ENCODE measurements around the gene SLC12A9.
"Not testable (repeated sequence)": the region's sequence is repeated elsewhere in the genome, so short reads cannot be mapped to it uniquely, and the experiment has no call there.

The SLC12A9 gene

GRCh38 chr7:100825215-100825671, 27.3 kb upstream of the SLC12A9 start:
- in situ Hi-C loops (cut with MboI; ENCODE audit: low sequenced_read_pairs), result no loop called here

DNA sequence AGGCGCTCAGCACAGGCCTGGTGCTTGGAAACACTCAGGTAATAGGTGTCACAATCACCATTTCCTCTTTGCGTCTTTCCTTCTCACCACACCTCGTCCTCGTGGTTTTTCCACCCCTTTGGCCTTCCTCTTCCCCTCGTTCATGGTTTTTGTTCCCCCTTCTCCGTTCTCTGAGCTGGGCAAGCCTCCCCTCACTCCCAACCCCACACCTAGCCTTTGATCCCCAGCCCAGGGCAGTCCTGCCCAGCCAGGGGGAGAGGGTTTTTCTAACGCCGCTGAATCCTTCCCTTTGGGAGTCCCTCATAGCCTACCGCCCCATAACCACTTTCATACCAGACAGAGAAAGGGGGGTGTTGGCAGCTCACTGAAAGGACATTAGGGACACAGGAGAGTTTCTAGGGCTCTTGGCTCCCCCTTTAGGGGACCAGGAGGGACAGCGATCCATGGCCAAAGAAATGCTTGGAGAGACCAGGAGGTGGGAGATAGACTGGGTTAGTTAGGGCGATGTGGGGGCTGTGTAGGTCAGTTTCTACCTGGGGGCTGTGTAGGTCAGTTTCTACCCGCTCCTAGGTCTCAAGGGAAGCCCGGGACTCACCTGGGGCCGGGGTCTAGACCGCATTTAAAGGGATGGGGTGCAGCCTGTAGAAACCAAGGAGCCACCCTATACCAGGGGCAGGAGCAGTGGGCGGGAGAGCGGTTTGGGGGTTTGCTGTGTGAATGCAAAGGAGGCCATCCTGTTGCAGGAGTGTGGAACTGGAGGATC, 26.6 kb upstream of the SLC12A9 start:
- in situ Hi-C loops (cut with MboI; ENCODE audit: low sequenced_read_pairs), result no loop called here

DNA sequence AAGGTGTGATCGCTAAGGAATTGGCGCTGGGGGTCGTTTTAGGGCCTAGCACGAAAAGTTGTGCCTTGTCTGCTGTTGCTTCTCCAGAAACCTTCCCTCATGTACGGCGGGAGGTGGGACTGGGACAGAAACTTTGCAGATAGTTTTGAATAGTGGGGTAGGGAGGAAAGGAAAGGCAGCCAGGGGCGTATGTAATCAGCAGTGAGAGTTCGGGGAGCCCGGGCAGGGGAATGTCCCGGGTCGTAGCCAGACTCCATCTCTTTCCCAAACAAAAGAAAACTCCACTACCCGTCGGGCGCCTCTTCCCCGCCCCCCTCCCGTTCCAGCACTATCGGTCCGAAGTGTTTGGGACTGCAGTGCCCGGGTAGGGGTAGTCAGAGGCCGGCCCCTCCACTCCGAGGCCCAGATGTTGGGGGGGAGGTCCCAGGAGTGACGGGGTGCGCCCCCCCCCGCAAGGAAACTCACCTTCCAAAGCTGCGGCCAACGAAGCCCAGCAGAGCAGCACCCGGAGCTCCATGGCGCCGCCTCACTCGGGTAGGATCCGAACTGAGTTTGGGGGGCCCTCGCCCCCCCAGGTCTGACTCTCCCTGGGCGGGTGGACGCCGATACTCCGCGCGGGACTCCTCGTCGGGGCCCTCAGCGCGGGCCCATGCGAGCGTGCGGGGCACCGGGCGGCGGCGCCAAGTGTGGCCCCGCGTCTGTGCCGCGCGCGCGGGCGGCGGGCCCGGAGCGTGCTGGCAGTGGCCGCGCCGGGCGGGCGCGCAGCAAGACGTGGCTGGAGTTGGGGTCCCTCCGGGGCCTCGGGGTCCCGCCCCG, 25.8 kb upstream of the SLC12A9 start:
- in situ Hi-C loops (cut with MboI; ENCODE audit: low sequenced_read_pairs), result no loop called here

DNA sequence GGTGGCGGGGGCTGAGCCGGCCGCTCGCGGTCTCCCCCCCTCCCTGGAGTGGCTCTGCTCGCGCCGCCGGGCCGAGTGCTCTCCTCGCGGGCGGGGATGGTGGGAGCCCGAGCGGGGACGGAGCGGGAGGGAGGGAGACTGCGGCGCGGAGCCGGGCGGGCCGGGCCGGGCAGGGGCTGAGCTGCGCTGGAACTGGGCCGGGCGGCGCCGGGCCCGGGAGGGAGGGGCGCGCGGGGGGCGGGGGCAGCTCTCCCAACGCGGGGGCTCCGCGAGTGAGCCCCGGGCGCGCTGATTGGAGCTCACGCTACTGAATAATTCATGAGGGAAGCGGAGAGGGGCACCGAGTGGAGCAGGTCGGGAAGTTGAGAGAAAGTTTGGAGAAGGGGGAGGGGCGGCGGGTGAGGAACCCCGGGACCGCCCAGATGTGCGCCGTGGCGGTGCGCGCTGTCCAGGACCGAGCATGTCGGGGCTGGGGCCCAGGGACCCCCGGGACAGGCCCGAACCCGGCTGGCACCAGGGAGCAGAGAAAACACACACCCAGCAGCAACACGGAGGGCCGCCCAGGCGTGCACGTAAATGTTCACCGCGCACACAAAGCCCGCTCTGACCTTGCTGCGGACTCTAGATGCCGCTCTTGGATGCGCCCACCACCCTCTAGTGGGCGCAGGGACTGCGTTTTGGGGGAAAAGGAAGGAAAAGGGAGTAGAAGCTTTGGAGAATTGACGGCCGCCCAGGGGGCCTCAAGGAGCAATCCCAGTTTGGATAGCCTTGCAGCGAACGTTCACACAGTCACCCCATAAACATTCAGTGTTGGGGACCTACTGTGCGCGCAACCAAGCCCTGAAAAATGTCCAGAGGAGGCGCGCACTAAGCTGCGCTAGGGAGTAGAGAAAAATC, 24.9 kb upstream of the SLC12A9 start, which contains the start of gene EPHB4:
Gene EPHB4 (minus strand): TSS at position 194 of the 897 bp plus-strand sequence. CDS start 493 bp downstream, outside the sequence.
- in situ Hi-C loops (cut with MboI; ENCODE audit: low sequenced_read_pairs), result no loop called here

DNA sequence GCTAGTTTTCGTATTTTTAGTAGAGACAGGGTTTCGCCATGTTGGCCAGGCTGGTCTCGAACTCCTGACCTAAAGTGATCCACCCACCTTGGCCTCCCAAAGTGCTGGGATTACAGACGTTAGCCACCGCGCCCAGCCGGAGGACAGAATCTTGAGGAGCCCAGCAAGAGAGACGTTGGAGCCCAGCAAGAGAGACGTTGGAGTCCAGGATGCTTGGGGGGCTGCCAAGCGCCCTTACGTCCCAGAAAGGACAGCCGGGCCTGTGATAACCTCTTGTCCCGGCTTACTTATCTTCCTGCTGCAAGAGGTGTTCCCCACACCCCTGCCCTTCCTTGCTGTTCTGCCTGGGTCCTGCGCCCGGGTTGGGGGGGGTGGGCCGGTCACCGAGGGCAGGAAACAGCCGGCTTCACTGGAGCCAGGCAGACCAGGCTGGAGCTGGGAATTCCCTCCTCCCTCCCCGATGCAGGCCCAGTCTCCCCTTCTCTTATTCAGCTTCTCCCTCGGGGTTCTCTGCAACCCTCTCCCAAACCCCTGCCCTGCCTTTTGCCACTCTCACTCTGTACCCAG, 23.3 kb upstream of the SLC12A9 start:
- in situ Hi-C loops (cut with MboI; ENCODE audit: low sequenced_read_pairs), result no loop called here

GRCh38 chr7:100830396-100830795, 22.1 kb upstream of the SLC12A9 start:
- in situ Hi-C loops (cut with MboI; ENCODE audit: low sequenced_read_pairs), result no loop called here

DNA sequence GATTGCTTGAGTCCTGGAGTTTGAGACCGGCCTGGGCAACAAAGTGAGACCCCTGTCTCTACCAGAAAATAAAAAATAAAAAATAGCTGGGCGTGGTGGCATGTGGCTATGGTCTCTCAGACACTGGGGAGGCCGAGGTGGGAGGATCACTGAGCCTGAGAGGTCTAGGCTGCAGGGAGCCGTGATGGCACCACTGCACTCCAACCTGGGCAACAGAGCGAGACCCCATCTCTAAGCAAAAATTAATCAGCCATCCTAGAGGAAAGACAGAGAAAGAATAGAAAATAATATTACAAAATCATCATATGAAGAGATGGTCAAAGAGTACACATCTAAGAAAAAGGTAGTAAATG, 20.3 kb upstream of the SLC12A9 start:
- in situ Hi-C loops (cut with MboI; ENCODE audit: low sequenced_read_pairs), result no loop called here

DNA sequence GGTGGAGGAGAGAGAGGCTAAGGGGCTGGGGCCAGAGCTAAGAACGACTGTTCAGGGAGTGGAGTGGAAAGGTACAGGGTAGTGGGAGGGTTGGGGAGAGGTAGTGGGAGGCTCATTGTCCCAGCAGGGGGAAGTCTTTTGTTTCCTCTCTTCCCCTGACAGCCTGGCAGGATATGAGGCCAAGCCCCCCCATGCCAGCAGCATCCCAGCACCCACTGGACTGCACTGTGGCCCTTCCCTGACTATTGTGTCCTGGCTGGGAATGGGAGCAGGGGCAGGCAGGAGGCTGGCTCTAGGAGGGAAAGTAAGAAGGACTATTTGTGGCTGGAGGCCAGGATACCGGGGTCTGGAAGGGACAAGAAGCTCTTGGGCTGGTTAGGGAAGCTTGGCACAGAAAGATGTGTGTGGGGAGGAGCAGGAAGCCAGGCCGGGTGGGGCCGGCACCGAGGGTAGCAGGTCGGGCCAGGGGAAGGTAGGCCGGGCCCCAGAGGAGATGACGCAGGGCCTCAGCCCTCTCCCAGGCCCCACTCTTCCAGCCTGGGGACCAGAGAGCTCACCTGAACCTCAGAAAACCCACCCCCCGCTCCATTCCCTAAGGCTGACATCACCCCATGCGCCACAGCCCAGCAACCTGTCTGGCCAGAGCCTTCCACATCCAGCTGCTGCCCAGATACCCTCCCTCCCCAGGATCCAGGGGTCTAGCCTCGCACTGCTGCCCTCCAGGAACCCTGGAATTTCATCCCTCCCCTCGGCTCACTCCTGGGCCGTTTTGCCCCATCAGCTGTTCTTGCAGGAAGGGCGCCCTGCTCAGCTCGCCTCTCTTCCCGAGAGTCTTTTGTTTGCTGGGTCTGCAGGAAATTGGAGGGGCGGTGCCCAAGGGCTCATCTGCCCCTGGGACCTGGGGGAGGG, 16.4 kb upstream of the SLC12A9 start:
- in situ Hi-C loops (cut with MboI; ENCODE audit: low sequenced_read_pairs), result no loop called here

DNA sequence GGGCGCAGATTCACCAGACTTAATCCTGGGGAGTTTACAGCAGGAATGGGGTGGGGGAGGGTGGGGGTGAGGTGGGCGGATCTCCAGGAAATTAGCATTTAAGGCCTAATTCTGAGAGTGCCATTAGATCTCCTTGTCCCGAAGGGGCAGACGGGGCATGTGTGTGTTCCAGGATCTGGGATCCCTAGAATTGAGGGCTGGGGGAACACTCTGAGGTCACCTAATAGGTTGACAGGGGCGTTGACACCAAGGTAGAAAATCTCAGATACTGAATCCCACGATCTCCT, 15.8 kb upstream of the SLC12A9 start:
- in situ Hi-C loops (cut with MboI; ENCODE audit: low sequenced_read_pairs), result no loop called here

DNA sequence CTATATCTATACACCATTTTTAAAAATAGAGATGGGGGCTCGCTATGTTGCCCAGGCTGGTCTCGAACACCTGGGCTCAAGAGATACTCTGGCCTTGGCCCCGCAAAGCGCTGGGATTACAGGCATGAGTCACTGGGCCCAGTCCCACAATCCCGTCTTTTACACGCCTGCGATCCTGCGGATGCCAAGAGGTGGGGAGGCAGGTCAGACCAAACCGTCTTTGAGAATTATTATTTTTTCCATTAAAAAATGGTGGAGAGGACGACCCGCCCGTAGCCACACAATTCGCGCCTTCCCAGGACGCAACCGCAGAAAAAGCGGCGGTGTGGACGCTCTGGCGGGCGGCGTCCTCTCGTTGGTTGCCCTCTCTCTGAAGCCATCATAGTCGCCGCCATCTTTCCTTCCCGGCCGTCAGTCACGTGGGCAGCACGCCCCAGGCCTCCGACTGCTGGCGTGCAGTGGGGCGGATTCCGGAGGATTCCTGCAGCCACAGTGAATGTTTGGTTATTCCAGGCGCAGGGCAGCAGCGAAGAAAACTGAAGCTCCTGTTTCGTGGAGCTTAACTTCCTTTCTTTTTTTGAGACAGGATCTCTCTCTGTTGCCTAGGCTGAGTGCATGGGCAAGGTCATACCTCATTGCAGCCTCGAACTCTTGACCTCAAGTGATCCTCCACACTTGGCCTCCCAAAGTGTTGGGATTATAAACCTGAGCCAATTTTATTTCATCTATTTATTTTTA, 15.2 kb upstream of the SLC12A9 start:
- in situ Hi-C loops (cut with MboI; ENCODE audit: low sequenced_read_pairs), result no loop called here

DNA sequence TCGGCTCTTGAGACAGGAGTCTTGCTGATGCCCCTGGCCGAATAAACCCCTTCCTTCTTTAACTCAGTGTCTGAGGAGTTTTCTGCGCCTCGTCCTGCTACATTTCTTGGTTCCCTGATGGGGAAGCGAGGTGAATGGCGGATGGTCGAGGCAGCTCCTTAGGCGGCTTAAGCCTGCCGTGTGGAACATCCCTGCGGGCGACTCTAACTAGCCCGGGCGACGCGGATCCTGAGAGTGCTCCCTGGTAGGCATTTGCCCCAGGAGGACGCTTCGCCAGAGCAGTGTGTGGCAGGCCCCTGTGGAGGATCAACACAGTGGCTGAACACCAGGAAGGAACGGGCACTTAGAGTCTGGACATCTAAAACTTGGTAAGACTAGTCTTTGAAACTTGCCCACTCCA, 13.2 kb upstream of the SLC12A9 start:
- in situ Hi-C loops (cut with MboI; ENCODE audit: low sequenced_read_pairs), result no loop called here

GRCh38 chr7:100840470-100841100, 11.9 kb upstream of the SLC12A9 start:
- in situ Hi-C loops (cut with MboI; ENCODE audit: low sequenced_read_pairs), result no loop called here

- in situ Hi-C loops (cut with MboI; ENCODE audit: low sequenced_read_pairs), result no loop called here
Observed at GRCh38 chr7:100847360-100847759, 5.2 kb upstream of the SLC12A9 start.

GRCh38 chr7:100854146-100854895, 1.8 kb downstream of the SLC12A9 start:
- in situ Hi-C loops (cut with MboI; ENCODE audit: low sequenced_read_pairs), result no loop called here

- in situ Hi-C loops (cut with MboI; ENCODE audit: low sequenced_read_pairs), result not testable (repeated sequence)
Observed at GRCh38 chr7:100854899-100855298, 2.4 kb downstream of the SLC12A9 start.

GRCh38 chr7:100855515-100855914, 3.0 kb downstream of the SLC12A9 start:
- in situ Hi-C loops (cut with MboI; ENCODE audit: low sequenced_read_pairs), result no loop called here

GRCh38 chr7:100856871-100857282, 4.4 kb downstream of the SLC12A9 start:
- in situ Hi-C loops (cut with MboI; ENCODE audit: low sequenced_read_pairs), result no loop called here

DNA sequence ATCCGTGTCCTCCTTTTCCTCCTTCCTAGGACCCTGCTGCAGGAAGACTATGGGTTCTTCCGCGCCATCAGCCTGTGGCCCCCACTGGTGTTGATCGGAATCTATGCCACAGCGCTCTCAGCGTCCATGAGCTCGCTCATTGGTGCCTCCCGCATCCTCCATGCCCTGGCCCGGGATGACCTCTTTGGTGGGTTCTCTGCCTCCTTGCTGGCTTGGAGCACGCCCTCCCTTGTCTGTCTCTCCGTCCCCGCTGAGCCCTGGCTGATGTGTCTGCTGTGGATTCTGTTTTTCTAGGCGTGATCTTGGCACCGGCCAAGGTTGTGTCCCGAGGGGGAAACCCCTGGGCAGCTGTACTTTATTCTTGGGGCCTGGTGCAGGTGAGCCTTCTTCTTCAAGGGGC, 7.3 kb downstream of the SLC12A9 start:
- in situ Hi-C loops (cut with MboI; ENCODE audit: low sequenced_read_pairs), result no loop called here

Measured in HL-60/S4 (cell line).